HepG2 (cell line): ENCODE results near the gene AQP6. TPM values are rescaled to one million over a fixed set of nuclear protein-coding genes. Genes with fewer than 3 reads are reported as not detected.

ENCODE experiments used
- ATAC-seq: fragments of 200-7000 bp; cut with Tn5 transposase; 3 replicates; pipeline ENCODE4 v1.9.1; 2020; ENCODE audit warnings: mild to moderate bottlenecking, moderate library complexity
- BruUV-seq: library from RNA; stranded (reverse); fragments of 400-500 nt; replicated peaks from 2 replicates; lab custom pipeline; 2021; lab: Mats Ljungman, UMichigan
- CTCF ChIA-PET: fragments of 300-600 bp; formaldehyde crosslinking; extraction: SDS; loops from one replicate; lab custom pipeline; 2021; ENCODE audit warnings: low total read pairs, inconsistent platforms, low intra/inter-chr PET ratio; lab: Yijun Ruan, JAX
- POLR2A ChIA-PET: fragments of 350-600 bp; sonication (Branson Sonifier 250); formaldehyde crosslinking; loops from one replicate; lab custom pipeline; 2020; ENCODE audit warnings: antibody characterized with exemption, inconsistent platforms; lab: Yijun Ruan, JAX
- DNase-seq: peaks from one replicate; pipeline ENCODE4 v3.0.0-alpha.2; 2015; ENCODE audit warnings: low spot score
- FAIRE-seq: peaks from 3 replicates; lab custom pipeline; 2011; peaks lifted over from hg19 to GRCh38; lab: Jason Lieb, UNC
- H2AFZ ChIP-seq: one replicate; pipeline ENCODE4 v1.6.1; 2011; ENCODE audit warnings: low read length, inconsistent platforms
- H3K27ac ChIP-seq: fragments of 300-600 bp; 3 replicates; pipeline ENCODE4 v1.8.0; 2011; ENCODE audit warnings: mixed run types, mild to moderate bottlenecking, mixed read lengths, low read length, inconsistent platforms; ENCODE audit not compliant: insufficient read depth; ENCODE audit errors: extremely low read length
- H3K27me3 ChIP-seq, 2 experiments: fragments of 200-600 bp in 1 of 2; 2 replicates in 1 of 2; 3 replicates in 1 of 2; pipeline versions ENCODE4 v1.6.0 to v1.8.0; 2011; ENCODE audit warnings: low read length in 2 of 2, mild to moderate bottlenecking in 2 of 2, moderate library complexity in 2 of 2, inconsistent platforms in 1 of 2; ENCODE audit not compliant: insufficient read depth in 2 of 2, control insufficient read depth in 1 of 2
- H3K36me3 ChIP-seq, 2 experiments: fragments of 200-600 bp in 1 of 2; replicated peaks in 1 of 2; 2 replicates in 1 of 2; 3 replicates in 1 of 2; pipeline versions ENCODE4 v1.5.1 to v1.8.0; 2011; ENCODE audit warnings: low read length in 2 of 2, inconsistent platforms in 1 of 2; ENCODE audit not compliant: insufficient read depth in 2 of 2, control insufficient read depth in 1 of 2
- H3K4me1 ChIP-seq: 2 replicates; pipeline ENCODE4 v1.5.1; 2012; ENCODE audit warnings: low read length, inconsistent platforms; ENCODE audit not compliant: insufficient read depth
- H3K4me2 ChIP-seq: 2 replicates; pipeline ENCODE4 v1.6.0; 2011; ENCODE audit warnings: low read depth, low read length, inconsistent platforms
- H3K4me3 ChIP-seq, 3 experiments: fragments of 200-600 bp in 1 of 3; sonication (generic), shearing (Covaris generic) in 1 of 3; replicated peaks in 1 of 3; 2 replicates each; pipeline ENCODE4 v1.5.1; 2011 to 2016; ENCODE audit warnings: low read length in 3 of 3, inconsistent platforms in 2 of 3, low read depth in 2 of 3, mild to moderate bottlenecking in 2 of 3, control low read depth in 1 of 3, mixed read lengths in 1 of 3; ENCODE audit not compliant: insufficient read depth in 1 of 3
- H3K79me2 ChIP-seq: one replicate; pipeline ENCODE4 v1.6.1; 2011; ENCODE audit warnings: low read length, inconsistent platforms; ENCODE audit not compliant: insufficient read depth
- H3K9ac ChIP-seq: 2 replicates; pipeline ENCODE4 v1.6.0; 2011; ENCODE audit warnings: mild to moderate bottlenecking, low read depth, low read length, inconsistent platforms; ENCODE audit not compliant: insufficient read depth
- H3K9me3 ChIP-seq: 2 replicates; pipeline ENCODE4 v1.5.1; 2012; ENCODE audit warnings: mild to moderate bottlenecking, low read length
- H4K20me1 ChIP-seq: 2 replicates; pipeline ENCODE4 v1.6.0; 2011; ENCODE audit warnings: inconsistent platforms, mild to moderate bottlenecking, low read length, moderate library complexity; ENCODE audit not compliant: insufficient read depth
- ATRX ChIP-seq: sonication (generic); formaldehyde crosslinking; IDR thresholded peaks from 2 replicates; pipeline ENCODE4 v1.4.0; 2020; ENCODE audit warnings: missing genetic modification reagents, borderline replicate concordance
- HCFC1 ChIP-seq: fragments of 150-350 bp; IDR thresholded peaks from 2 replicates; pipeline ENCODE4 v1.6.1; 2014; ENCODE audit warnings: low read depth, low read length
- HIVEP1 ChIP-seq: sonication (generic); formaldehyde crosslinking; IDR thresholded peaks from 2 replicates; pipeline ENCODE4 v1.4.0; 2020; ENCODE audit warnings: mild to moderate bottlenecking, missing genetic modification reagents
- IRF2 ChIP-seq: IDR thresholded peaks from 2 replicates; pipeline ENCODE4 v1.6.1; 2018; ENCODE audit warnings: missing genetic modification reagents, missing compliant biosample characterization
- KDM5A ChIP-seq: fragments of 200-600 bp; sonication (generic); IDR thresholded peaks from 2 replicates; pipeline ENCODE4 v1.7.0; 2018; ENCODE audit warnings: antibody characterized with exemption, mild to moderate bottlenecking, low read length, borderline replicate concordance
- MEF2D ChIP-seq: sonication (generic); formaldehyde crosslinking; IDR thresholded peaks from 2 replicates; pipeline ENCODE4 v1.5.1; 2020; ENCODE audit warnings: mild to moderate bottlenecking, missing genetic modification reagents
- POGZ ChIP-seq: sonication (generic); formaldehyde crosslinking; IDR thresholded peaks from 2 replicates; pipeline ENCODE4 v1.4.0; 2020; ENCODE audit warnings: mild to moderate bottlenecking, missing genetic modification reagents
- SIX4 ChIP-seq: sonication (generic); formaldehyde crosslinking; IDR thresholded peaks from 2 replicates; pipeline ENCODE4 v1.4.0; 2020; ENCODE audit warnings: missing genetic modification reagents
- ZNF20 ChIP-seq: sonication (generic); formaldehyde crosslinking; IDR thresholded peaks from 2 replicates; pipeline ENCODE4 v1.4.0; 2020; ENCODE audit warnings: mild to moderate bottlenecking, moderate library complexity, missing genetic modification reagents
- WGBS: methylation state at CpG from one replicate; pipeline ENCODE4 v1.1.6; 2017; ENCODE audit warnings: low lambda C conversion rate; 5-methylcytosine and 5-hydroxymethylcytosine counted together
- in situ Hi-C: cut with HindIII; loops from 2 replicates; pipeline ENCODE4 v1.10.0; 2017; ENCODE audit warnings: low pct_unique_long_range_greater_than_20kb; ENCODE audit not compliant: extremely low pct_ligation_motif_present
- intact Hi-C: fragments of 100-400 bp; cut with micrococcal nuclease; formaldehyde crosslinking; loops from one replicate; pipeline ENCODE4 v1.10.0; 2022; ENCODE audit not compliant: unreplicated experiment
- polyA plus RNA-seq, 8 experiments: library from polyadenylated mRNA; depleted of rRNA in 3 of 8; stranded (reverse) in 7 of 8; unstranded in 1 of 8; fragments of >200 nt; fragmentation: Illumina TruSeq in 4 of 8; extraction: Trizol in 4 of 8; gene quantifications; 2 replicates each; pipeline versions ENCODE4 v1.2.1 to v1.2.3, GENCODE V29; 2011 to 2016; ENCODE audit warnings: low read depth in 4 of 8, missing spikeins in 1 of 8, mixed read lengths in 1 of 8; ENCODE audit not compliant: insufficient read depth in 1 of 8
- total RNA-seq, 5 experiments: library from RNA; depleted of rRNA; stranded (reverse); fragments of >200 nt; fragmentation: Illumina TruSeq; extraction: Trizol; gene quantifications; 2 replicates each; pipeline ENCODE4 v1.2.3, GENCODE V29; 2016; ENCODE audit warnings: low read depth in 1 of 5
- TF ChIP-seq, protein P1 (sequence below): sonication (generic); formaldehyde crosslinking; IDR thresholded peaks from 2 replicates; pipeline ENCODE4 v1.8.1; 2023; ENCODE audit warnings: mild to moderate bottlenecking, inconsistent platforms, moderate library complexity, missing genetic modification reagents, borderline replicate concordance

The AQP6 gene
- total and polyA plus RNA-seq, 2 of the 13 experiments (the other 11 are each of a cell fraction or from before 2014, with no cell fraction given), result 0.32 to 1.3 TPM

DNA sequence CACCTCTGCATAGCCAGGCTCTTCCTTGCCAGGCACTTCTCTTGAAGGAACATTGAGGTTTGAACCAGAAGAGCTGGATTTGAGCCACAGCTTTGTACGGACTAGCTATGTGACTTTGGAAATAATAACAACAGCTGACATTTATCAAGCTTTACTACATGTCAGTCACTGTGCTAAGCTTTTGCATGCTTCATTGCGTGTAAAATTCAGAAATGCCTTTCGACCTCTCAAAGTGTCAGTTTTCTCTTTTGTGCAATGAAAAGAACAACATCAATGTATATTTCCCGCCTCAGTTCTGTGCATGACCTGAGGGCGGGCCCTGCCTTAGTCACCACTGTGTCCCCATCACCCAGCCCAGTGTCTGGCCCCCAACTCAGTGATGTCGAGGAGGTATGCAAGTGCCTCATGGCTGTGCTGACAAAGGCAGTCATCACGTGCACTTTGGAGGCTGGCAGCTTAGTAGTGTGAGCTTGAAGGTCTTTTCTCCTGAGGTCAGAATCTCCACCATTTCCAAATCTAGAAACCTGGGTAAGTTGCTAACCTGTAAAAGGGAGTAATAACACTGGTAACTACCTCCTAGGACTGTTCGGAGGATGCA lies 40.1 kb upstream of the AQP6 start:
- in situ Hi-C loops (no loop called here), intact Hi-C loops (no loop called here)
- no peak for ATAC-seq
- Histone ChIP-seq H3K27me3 (peaks cover 0 to 4% of the 10 kb centered on the region in 2 experiments; a peak in 1 of 5 replicates), H3K27ac (no peak overlapping the region), H2AFZ (no peak overlapping the region), H3K4me3 (no peak overlapping the region), H3K36me3 (no peaks in the 10 kb centered on the region), H3K4me2 (no peak overlapping the region), H3K9ac (no peak overlapping the region), H3K4me1 (no peaks in the 10 kb centered on the region), H3K9me3 (no peaks in the 10 kb centered on the region), H3K79me2 (no peaks in the 10 kb centered on the region), H4K20me1 (no peaks in the 10 kb centered on the region)
- FAIRE-seq, result no peak
- 48% methylated on average over 8 of the region's 8 CpGs for WGBS
- DNase-seq, result no peak
- no TSS peak for BruUV-seq
- ChIA-PET CTCF (no interaction called here), POLR2A (no interaction called here)
- TF ChIP-seq, protein P1, sequence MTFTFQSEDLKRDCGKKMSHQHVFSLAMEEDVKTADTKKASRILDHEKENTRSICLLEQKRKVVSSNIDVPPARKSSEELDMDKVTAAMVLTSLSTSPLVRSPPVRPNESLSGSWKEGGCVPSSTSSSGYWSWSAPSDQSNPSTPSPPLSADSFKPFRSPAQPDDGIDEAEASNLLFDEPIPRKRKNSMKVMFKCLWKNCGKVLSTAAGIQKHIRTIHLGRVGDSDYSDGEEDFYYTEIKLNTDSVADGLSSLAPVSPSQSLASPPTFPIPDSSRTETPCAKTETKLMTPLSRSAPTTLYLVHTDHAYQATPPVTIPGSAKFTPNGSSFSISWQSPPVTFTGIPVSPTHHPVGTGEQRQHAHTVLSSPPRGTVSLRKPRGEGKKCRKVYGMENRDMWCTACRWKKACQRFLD (CRISPR knock-in tag), result no peak
- TF ChIP-seq HIVEP1 (CRISPR knock-in tag) (no peak), IRF2 (CRISPR knock-in tag) (no peak)

DNA sequence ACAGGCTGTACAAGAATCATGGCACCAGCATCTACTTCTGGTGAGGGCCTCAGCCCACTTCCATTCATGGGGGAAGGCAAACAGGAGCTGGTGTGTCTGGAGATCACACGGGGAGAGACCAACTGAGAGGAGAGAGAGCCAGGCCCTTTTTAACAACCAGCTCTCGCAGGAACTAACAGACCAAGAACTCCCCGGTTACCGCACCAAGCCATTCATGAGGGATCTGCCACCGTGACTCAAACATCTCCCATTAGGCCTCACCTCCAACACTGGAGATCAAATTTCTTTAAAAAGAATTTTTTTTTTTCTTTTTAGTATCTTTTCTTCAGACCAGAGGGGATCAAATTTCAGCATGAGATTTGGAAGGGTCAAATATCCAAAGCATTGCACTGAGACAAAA lies 39.0 kb upstream of the AQP6 start:
- ATAC-seq (no peak), FAIRE-seq (no peak), DNase-seq (no peak)
- ChIA-PET CTCF (no interaction called here), POLR2A (no interaction called here)
- H3K4me3 ChIP-seq, result no peak overlapping the region
- no peaks in the 10 kb centered on the region for H4K20me1 ChIP-seq
- peaks cover 0 to 4% of the 10 kb centered on the region in 2 experiments; a peak in 1 of 5 replicates for H3K27me3 ChIP-seq
- 45% methylated on average over 5 of the region's 5 CpGs for WGBS
- no peaks in the 10 kb centered on the region for H3K36me3 ChIP-seq
- no peak overlapping the region for H3K9ac ChIP-seq
- intact Hi-C loops, result no loop called here
- H3K9me3 ChIP-seq, result no peaks in the 10 kb centered on the region
- no peak overlapping the region for H3K4me2 ChIP-seq
- no TSS peak for BruUV-seq
- in situ Hi-C loops, result no loop called here
- TF ChIP-seq ATRX (CRISPR knock-in tag), result no peak
- no peak for TF ChIP-seq HCFC1
- no peak for TF ChIP-seq POGZ (CRISPR knock-in tag)
- no peak for TF ChIP-seq ZNF20
- TF ChIP-seq SIX4, result no peak
- TF ChIP-seq MEF2D (CRISPR knock-in tag), result no peak
- TF ChIP-seq KDM5A, result no peak
- H3K79me2 ChIP-seq, result no peaks in the 10 kb centered on the region
- H2AFZ ChIP-seq, result no peak overlapping the region
- H3K4me1 ChIP-seq, result no peaks in the 10 kb centered on the region
- no peak overlapping the region for H3K27ac ChIP-seq
